Osteocyte (in vitro differentiated cells): ENCODE measurements around the gene EFCAB10. TPM values are rescaled to one million over a fixed set of nuclear protein-coding genes. Genes with fewer than 3 reads are reported as not detected.

ENCODE experiments used
- DNase-seq: peaks from one replicate; pipeline ENCODE4 v3.0.0; 2021; ENCODE audit warnings: mixed read lengths; ENCODE audit not compliant: unreplicated experiment; ENCODE audit errors: extremely low spot score
- H3K27ac Mint-ChIP-seq: one replicate; pipeline ENCODE4 v1.8.0; 2021; ENCODE audit warnings: mild to moderate bottlenecking, mixed read lengths; ENCODE audit not compliant: unreplicated experiment
- H3K27me3 Mint-ChIP-seq: one replicate; pipeline ENCODE4 v1.8.0; 2021; ENCODE audit warnings: mixed read lengths; ENCODE audit not compliant: unreplicated experiment
- H3K36me3 Mint-ChIP-seq: one replicate; pipeline ENCODE4 v1.8.0; 2021; ENCODE audit warnings: mixed read lengths; ENCODE audit not compliant: unreplicated experiment
- H3K4me1 Mint-ChIP-seq: one replicate; pipeline ENCODE4 v1.8.0; 2021; ENCODE audit warnings: mixed read lengths; ENCODE audit not compliant: unreplicated experiment
- H3K4me3 Mint-ChIP-seq: one replicate; pipeline ENCODE4 v1.8.0; 2021; ENCODE audit warnings: mild to moderate bottlenecking, moderate library complexity, mixed read lengths; ENCODE audit not compliant: unreplicated experiment
- H3K9me3 Mint-ChIP-seq: one replicate; pipeline ENCODE4 v1.8.0; 2021; ENCODE audit warnings: mixed read lengths; ENCODE audit not compliant: unreplicated experiment
- CTCF ChIP-seq: fragments of 200-600 bp; sonication (generic); IDR thresholded peaks from 2 replicates; pipeline ENCODE4 v1.5.0; 2021; ENCODE audit warnings: antibody characterized with exemption, mild to moderate bottlenecking, moderate library complexity
- total RNA-seq: library from RNA; stranded (reverse); gene quantifications from 2 replicates; pipeline ENCODE4 v1.2.1, GENCODE V29; 2021

The EFCAB10 gene
- total RNA-seq, 1 donor from 2014 or later = not detected

- no peak overlapping the region for H3K27ac Mint-ChIP-seq
- TF ChIP-seq CTCF = no peak
- no peaks in the 10 kb centered on the region for H3K4me1 Mint-ChIP-seq
- H3K9me3 Mint-ChIP-seq = no peaks in the 10 kb centered on the region
- peaks cover 19% of the 10 kb centered on the region for H3K36me3 Mint-ChIP-seq
- no peak for DNase-seq
- H3K4me3 Mint-ChIP-seq = no peak overlapping the region
- no peaks in the 10 kb centered on the region for H3K27me3 Mint-ChIP-seq
These were observed 36.2 kb upstream of the EFCAB10 start for GRCh38 chr7:105617280-105618015.

DNA sequence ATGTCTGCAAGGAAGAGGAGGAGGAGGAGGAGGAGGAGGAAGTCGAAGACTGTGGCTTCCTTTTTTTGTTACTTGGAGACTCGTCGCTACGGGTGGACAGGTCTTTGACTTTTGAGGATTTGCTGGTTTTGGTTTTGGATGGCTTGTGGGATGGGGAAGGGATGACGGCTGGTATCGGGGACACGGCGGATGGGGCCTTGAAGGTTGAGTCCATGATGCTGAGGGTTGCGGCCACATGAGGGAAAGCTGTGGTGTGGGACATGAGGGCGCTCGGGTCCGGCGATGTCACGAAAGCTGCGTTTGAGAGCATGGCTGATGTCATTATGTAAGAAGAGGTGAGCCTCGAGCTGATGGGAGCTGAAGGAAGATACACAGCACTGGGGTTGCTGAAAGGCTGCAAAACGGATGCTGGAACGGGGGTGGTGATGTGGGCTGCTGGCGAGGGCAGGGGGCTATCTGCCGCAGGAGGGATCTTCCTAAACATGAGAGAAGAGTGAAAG lies 33.1 kb upstream of the EFCAB10 start:
- peaks cover 19% of the 10 kb centered on the region for H3K36me3 Mint-ChIP-seq
- no peaks in the 10 kb centered on the region for H3K9me3 Mint-ChIP-seq
- DNase-seq = no peak
- no peaks in the 10 kb centered on the region for H3K4me1 Mint-ChIP-seq
- H3K4me3 Mint-ChIP-seq = no peak overlapping the region
- no peak for TF ChIP-seq CTCF
- no peak overlapping the region for H3K27ac Mint-ChIP-seq
- no peaks in the 10 kb centered on the region for H3K27me3 Mint-ChIP-seq

DNA sequence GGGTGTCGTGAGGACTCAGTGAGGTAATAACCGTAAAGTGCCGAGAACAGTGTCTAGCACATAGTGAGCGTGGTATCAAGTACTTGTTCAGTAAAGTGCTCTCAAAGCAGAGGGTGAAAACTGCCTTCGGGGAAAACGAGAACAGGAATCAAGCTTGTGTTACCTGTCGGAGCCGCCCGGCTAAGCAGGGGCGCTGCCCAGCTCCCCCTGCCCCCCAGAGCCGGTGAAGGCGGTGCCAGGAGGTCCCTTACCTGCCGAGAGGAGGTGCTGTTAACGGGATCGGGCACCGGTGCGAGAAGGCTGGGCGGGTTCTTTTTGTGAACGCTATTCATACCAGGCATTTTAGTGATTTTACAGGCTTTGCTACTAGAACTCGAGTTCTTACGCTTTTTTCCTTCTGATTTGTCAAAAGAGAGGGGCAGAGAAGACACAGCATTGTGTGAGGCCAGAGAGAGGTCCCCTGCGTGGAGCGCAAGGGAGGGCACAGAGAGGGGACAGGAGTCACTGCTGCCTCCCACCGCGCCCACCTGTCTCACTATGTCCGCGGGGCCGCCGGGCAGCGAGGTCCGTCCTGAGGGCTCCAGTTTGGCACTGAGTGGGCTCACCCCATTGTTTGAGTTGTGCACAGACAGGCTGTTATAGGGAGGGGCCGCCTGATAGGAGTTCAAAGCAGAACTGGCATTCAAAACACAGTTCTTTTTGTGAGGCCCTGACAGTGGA lies 32.5 kb upstream of the EFCAB10 start:
- Mint-ChIP-seq H3K27ac (no peak overlapping the region), H3K36me3 (peaks cover 18% of the 10 kb centered on the region), H3K4me3 (no peak overlapping the region), H3K9me3 (no peaks in the 10 kb centered on the region), H3K27me3 (no peaks in the 10 kb centered on the region), H3K4me1 (no peaks in the 10 kb centered on the region)
- TF ChIP-seq CTCF = no peak
- no peak for DNase-seq

GRCh38 chr7:105612806-105613205 lies 31.5 kb upstream of the EFCAB10 start:
- no peaks in the 10 kb centered on the region for H3K27me3 Mint-ChIP-seq
- no peak overlapping the region for H3K4me3 Mint-ChIP-seq
- no peaks in the 10 kb centered on the region for H3K9me3 Mint-ChIP-seq
- no peak for TF ChIP-seq CTCF
- H3K27ac Mint-ChIP-seq = no peak overlapping the region
- DNase-seq = no peak
- H3K36me3 Mint-ChIP-seq = peaks cover 15% of the 10 kb centered on the region
- no peaks in the 10 kb centered on the region for H3K4me1 Mint-ChIP-seq
